H1 (cell line): Measurements from ENCODE around the gene CADM1. TPM values are rescaled to one million over a fixed set of nuclear protein-coding genes. Genes with fewer than 3 reads are reported as not detected.

Experiments
- HDAC6 ChIP-seq: IDR thresholded peaks from one replicate; pipeline ENCODE4 v1.7.1; 2012; ENCODE audit warnings: low read depth, mild to moderate bottlenecking, inconsistent platforms, low read length, moderate library complexity
- JUND ChIP-seq: IDR thresholded peaks from 2 replicates; pipeline ENCODE4 v1.6.1; 2011; ENCODE audit warnings: mild to moderate bottlenecking, improper control_type of control experiment, low read length
- RBBP5 ChIP-seq: IDR thresholded peaks from 2 replicates; pipeline ENCODE4 v1.7.1; 2012; ENCODE audit warnings: low read depth, mild to moderate bottlenecking, inconsistent platforms, low read length, moderate library complexity, borderline replicate concordance
- polyA plus RNA-seq, 7 experiments: library from polyadenylated mRNA; depleted of rRNA in 3 of 7; stranded (reverse) in 5 of 7; unstranded in 2 of 7; fragments of >200 nt in 5 of 7; fragments of 200-250 nt in 2 of 7; gene quantifications; 1 replicate in 5 of 7; 2 replicates in 1 of 7; 4 replicates in 1 of 7; pipeline versions ENCODE4 v1.2.1 to v1.2.3, GENCODE V29; 2011 to 2013; ENCODE audit warnings: missing spikeins in 2 of 7, mixed read lengths in 2 of 7
- total RNA-seq: library from RNA; stranded (reverse); fragmentation: NEBNext Ultra II Directional; extraction: Animal tissue kit (Norgen Biotek cat#: 25700); gene quantifications from 2 replicates; pipeline ENCODE4 v1.2.1, GENCODE V29; 2021
- TF ChIP-seq, protein P1 (sequence below): IDR thresholded peaks from 2 replicates; pipeline ENCODE4 v1.6.1; 2011; ENCODE audit warnings: low read depth, mild to moderate bottlenecking, low read length; ENCODE audit not compliant: insufficient read depth

The CADM1 gene
- total and polyA plus RNA-seq, 2 of the 8 experiments (the other 6 are each of a cell fraction or from before 2014, with no cell fraction given) = 8.3 to 25.3 TPM

DNA sequence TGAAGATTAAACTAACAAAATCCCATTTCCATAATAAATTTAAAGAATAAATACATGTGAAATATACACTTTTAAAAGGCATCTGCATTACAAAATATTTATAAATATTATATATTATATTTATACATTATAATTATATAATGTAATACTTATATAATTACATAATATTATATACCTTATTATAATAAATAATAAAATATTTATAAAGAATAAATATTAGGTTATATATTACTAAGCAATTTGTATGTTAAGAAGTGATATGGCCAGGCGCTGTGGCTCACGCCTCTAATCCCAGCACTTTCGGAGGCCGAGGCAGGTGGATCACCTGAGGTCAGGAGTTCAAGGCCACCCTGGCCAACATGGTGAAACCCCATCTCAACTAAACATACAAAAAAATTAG, 97.8 kb downstream of the CADM1 start (continued):
- TF ChIP-seq, protein P1, sequence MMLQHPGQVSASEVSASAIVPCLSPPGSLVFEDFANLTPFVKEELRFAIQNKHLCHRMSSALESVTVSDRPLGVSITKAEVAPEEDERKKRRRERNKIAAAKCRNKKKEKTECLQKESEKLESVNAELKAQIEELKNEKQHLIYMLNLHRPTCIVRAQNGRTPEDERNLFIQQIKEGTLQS = no peak
- no peak for TF ChIP-seq HDAC6
- TF ChIP-seq JUND = no peak
- no peak for TF ChIP-seq RBBP5
- TF ChIP-seq, all 59 proteins: peak for 0
